ENCODE data around the gene NSMF. TPM values are rescaled to one million over a fixed set of nuclear protein-coding genes. Genes with fewer than 3 reads are reported as not detected.

Gene NSMF
- total and polyA plus RNA-seq, 8 donors: 11.7 to 84.9 (median 41.6) TPM

DNA sequence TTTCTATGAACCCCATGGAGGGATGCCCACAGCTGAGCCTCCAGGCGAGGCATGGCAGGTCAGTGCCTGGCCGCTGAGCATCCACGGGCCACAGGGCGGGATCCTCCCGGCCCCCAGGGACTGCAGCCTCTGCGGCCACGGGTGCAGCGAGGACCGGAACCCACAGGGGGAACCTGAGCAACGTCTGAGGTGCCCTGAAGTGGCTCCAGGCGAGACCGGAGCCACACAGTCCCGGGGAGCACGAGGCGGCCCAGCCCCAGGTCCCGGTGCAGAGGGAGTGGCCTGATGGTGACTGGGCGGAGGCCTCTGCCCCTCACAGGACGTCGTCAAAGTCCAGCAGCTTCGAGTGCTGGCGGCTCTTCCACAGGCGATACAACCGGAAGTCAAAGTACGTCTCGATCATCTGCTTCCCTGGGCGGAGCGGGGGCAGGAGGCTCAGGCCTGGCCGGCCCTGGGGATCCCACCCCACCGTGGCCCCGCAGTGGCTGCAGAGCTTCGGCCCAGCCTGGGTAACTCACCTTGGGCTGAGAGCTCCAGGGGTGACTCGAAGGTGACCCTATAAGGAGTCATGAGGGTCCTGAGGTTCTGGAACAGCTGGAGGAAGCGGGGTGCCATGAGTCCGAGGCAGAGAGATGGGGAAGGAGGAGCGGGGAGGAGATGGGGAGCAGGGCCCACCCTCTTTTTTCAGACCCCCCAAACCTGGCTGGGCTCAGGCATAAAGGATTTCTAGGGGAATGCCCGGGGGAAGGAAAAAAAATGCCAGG is 9.9 kb downstream of the NSMF start:
- H3K27me3 ChIP-seq: peaks cover 0 to 15% (median 0%) of the 10 kb centered on the region in 3 donors
- H3K4me3 ChIP-seq: no peak overlapping the region
- peaks cover 14 to 33% (median 29%) of the 10 kb centered on the region in 4 donors for H3K36me3 ChIP-seq
- peaks cover 17 to 30% (median 29%) of the 10 kb centered on the region in 4 donors for H3K4me1 ChIP-seq
- TF ChIP-seq POLR2A (IDR thresholded peaks at IDR 0.05) (no peak), POLR2AphosphoS5 (IDR thresholded peaks at IDR 0.05) (no peak), EP300 (IDR thresholded peaks at IDR 0.05) (no peak)
- TF ChIP-seq, protein P1, sequence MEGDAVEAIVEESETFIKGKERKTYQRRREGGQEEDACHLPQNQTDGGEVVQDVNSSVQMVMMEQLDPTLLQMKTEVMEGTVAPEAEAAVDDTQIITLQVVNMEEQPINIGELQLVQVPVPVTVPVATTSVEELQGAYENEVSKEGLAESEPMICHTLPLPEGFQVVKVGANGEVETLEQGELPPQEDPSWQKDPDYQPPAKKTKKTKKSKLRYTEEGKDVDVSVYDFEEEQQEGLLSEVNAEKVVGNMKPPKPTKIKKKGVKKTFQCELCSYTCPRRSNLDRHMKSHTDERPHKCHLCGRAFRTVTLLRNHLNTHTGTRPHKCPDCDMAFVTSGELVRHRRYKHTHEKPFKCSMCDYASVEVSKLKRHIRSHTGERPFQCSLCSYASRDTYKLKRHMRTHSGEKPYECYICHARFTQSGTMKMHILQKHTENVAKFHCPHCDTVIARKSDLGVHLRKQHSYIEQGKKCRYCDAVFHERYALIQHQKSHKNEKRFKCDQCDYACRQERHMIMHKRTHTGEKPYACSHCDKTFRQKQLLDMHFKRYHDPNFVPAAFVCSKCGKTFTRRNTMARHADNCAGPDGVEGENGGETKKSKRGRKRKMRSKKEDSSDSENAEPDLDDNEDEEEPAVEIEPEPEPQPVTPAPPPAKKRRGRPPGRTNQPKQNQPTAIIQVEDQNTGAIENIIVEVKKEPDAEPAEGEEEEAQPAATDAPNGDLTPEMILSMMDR (IDR thresholded peaks at IDR 0.05): no peak
- 84 to 95% (median 86%) methylated on average over 20 to 36 of the region's 36 CpGs for WGBS, 5 donors
- DNase-seq: peak in 1 of 2 donors; percentile 17
- intact Hi-C loops (cut with DNase I; ENCODE audit: low total_unique reads): no loop called here
- no peak overlapping the region for H3K27ac ChIP-seq
- H3K9me3 ChIP-seq: no peaks in the 10 kb centered on the region

DNA sequence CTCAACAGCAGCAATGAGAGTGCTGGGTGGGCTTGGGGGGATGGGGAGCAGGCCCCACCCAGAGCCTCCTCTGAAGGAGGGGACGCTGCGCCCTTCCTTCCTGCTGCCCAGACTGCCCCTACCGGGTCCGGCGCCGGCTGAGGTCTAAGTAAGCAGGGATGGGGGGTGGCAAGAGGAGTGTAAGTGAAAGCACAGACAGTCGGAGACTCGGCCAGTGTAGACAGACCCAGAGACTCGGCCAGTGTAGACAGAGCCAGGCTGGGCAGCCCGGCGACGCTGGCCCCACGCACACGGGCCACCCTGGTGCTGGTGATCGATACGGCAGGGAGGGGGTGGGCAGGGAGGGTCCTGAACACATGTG is 10.6 kb downstream of the NSMF start:
- Histone ChIP-seq H3K4me3 (no peak overlapping the region), H3K9me3 (no peaks in the 10 kb centered on the region), H3K36me3 (peaks cover 14 to 33% (median 29%) of the 10 kb centered on the region in 4 donors), H3K27ac (no peak overlapping the region), H3K4me1 (peaks cover 14 to 26% (median 24%) of the 10 kb centered on the region in 4 donors), H3K27me3 (peaks cover 0 to 22% (median 0%) of the 10 kb centered on the region in 3 donors)
- DNase-seq: no peak
- intact Hi-C loops (cut with DNase I; ENCODE audit: low total_unique reads): no loop called here
- TF ChIP-seq POLR2A (IDR thresholded peaks at IDR 0.05) (no peak), POLR2AphosphoS5 (IDR thresholded peaks at IDR 0.05) (no peak), EP300 (IDR thresholded peaks at IDR 0.05) (no peak)
- TF ChIP-seq, protein P1 (IDR thresholded peaks at IDR 0.05): no peak
- 87 to 94% (median 91%) methylated on average over 15 to 16 of the region's 16 CpGs for WGBS, 5 donors

DNA sequence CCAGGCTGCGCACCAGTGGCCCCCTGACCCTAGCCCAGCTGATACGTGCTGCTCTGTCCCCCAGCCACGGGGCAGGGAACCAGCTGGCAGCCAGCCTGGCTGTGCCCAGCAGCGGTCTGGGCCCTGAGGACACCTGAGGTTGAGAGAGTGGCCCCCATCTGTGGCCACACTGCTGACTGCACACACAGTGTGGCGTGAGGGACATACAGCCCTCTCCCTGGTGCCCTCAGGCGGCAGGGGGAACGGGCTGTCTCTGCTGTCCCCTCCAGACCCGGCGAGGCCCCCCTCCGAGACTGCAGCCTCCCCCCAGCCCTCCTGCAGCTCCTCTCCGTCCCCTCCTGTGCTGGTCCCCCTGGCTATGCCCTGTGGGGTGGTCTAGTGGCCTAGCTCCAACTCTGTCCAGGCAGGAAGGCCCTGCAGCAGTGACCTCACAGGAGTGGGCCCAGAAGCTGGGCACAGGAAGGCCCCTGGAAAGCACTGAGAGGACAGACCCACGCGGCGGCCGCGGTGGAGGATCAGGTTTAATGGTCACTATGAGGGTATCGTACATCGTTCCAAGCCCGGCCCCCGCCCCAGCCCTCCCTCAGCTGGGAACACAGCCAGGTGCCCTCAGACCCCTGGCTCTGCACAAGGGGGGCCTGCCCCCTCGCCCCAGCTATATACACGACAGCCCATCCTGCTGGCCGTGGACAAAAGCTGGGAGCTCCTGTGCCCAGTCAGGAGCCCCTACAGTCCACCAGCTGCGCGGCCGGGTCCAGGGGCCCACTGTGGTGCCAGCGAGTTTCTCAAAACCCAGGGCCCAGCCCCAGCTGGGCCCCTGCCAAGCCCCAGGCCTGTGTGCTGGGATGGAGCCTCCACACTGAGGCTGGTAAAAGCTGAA is 11.2 kb downstream of the NSMF start:
- Histone ChIP-seq H3K27ac (no peak overlapping the region), H3K27me3 (peaks cover 0 to 22% (median 0%) of the 10 kb centered on the region in 3 donors), H3K4me1 (peaks cover 10 to 21% (median 18%) of the 10 kb centered on the region in 4 donors), H3K36me3 (peaks cover 14 to 31% (median 27%) of the 10 kb centered on the region in 4 donors), H3K4me3 (no peak overlapping the region), H3K9me3 (no peaks in the 10 kb centered on the region)
- intact Hi-C loops (cut with DNase I; ENCODE audit: low total_unique reads): no loop called here
- DNase-seq: no peak
- 73 to 79% (median 76%) methylated on average over 20 to 27 of the region's 27 CpGs for WGBS, 5 donors
- no peak for TF ChIP-seq POLR2AphosphoS5 (IDR thresholded peaks at IDR 0.05)
- TF ChIP-seq, protein P1 (IDR thresholded peaks at IDR 0.05): no peak
- TF ChIP-seq POLR2A (IDR thresholded peaks at IDR 0.05): no peak
- TF ChIP-seq EP300 (IDR thresholded peaks at IDR 0.05): no peak

DNA sequence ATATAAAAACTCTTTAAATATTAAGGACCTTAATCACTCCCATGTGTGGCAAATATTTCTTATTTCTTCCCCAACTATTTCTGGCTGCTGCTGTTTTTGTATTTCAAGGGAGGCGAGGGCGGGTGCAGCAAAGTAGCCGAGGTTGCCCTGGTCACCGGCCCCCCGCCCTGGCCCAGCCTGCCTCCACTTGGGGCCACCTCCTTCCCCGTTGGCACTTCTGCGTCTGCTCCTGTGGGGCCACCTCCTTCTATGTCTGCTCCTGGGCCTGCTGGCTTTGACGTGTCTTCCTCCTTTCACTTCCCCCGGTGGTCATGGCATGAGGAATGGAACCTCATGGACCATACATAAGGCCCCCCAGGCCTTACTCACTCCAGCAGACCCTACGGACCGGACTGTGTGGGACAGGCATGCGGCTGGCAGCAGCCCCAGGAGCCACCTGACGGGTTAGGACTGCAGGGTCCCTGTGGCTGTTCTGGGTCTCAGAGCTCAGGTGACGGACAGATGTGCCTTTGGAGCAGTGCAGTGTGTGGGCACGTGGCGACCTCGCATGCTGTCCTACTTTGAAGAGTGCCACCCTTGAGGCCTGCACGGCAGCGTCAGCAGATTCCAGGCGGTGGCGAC is 12.2 kb downstream of the NSMF start:
- intact Hi-C loops (cut with DNase I; ENCODE audit: low total_unique reads): no loop called here

More for the DNA sequence above, 12.2 kb downstream of the NSMF start:
- H3K27ac ChIP-seq: no peak overlapping the region
- peaks cover 9 to 23% (median 20%) of the 10 kb centered on the region in 4 donors for H3K36me3 ChIP-seq
- H3K9me3 ChIP-seq: peaks cover 0 to 3% (median 0%) of the 10 kb centered on the region in 4 donors
- no peak for DNase-seq
- H3K4me1 ChIP-seq: peaks cover 10 to 22% (median 15%) of the 10 kb centered on the region in 4 donors
- WGBS, 5 donors: 71 to 85% (median 81%) methylated on average over 20 to 21 of the region's 21 CpGs
- TF ChIP-seq POLR2A (IDR thresholded peaks at IDR 0.05): no peak
- TF ChIP-seq POLR2AphosphoS5 (IDR thresholded peaks at IDR 0.05): no peak
- TF ChIP-seq, protein P1 (IDR thresholded peaks at IDR 0.05): no peak
- no peak for TF ChIP-seq EP300 (IDR thresholded peaks at IDR 0.05)
- peaks cover 0 to 31% (median 0%) of the 10 kb centered on the region in 3 donors for H3K27me3 ChIP-seq
- H3K4me3 ChIP-seq: no peak overlapping the region

All from stomach (tissue), 9 donors.